ENCODE results near the gene GRIN3B.

DNA sequence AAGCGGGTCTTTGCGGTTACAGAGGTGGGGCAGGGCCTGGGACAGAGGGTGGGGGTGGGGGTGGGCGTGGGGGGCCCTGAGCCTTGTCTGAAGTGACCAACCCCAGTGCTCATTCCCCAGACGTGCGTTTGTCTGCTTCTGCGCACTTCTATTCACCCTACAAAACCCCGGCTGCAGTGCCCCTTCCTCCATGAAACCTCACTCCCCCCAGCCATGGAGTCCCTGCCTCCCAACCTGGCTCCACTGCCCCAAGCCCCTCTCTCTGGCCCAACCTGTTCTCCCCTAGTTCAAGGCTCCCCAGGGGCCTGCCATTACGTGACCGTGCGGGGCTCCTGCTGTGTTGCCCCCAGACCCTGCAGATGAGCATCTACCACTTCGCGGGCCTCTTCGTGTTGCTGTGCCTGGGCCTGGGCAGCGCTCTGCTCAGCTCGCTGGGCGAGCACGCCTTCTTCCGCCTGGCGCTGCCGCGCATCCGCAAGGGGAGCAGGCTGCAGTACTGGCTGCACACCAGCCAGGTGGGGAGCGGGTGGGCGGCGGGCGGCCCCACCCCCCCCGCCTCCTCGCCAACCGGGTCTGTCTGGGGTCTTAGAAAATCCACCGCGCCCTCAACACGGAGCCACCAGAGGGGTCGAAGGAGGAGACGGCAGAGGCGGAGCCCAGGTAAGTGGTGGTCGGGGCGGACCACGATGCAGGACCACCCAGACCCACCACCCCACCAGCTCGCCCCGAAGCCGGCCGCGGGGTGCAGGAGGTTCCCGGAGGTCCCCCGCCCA lies 8.2 kb downstream of the GRIN3B start:
- TF ChIP-seq POLR2A (IDR thresholded peaks at IDR 0.05) (no peak), CTCF (IDR thresholded peaks at IDR 0.05) (no peak)

All from sigmoid colon (tissue), 3 donors.